ENCODE results near the gene TP53I3. TPM values are rescaled to one million over a fixed set of nuclear protein-coding genes. Genes with fewer than 3 reads are reported as not detected.

The TP53I3 gene
- total RNA-seq, 3 donors from 2014 or later, result 19.2 to 24.3 (median 19.6) TPM

- peak within 1 kb of the TSS; percentile 63 to 87 (median 81) for H3K4me3 ChIP-seq
- H3K4me1 ChIP-seq, result no peaks in the 10 kb centered on the region
- TF ChIP-seq, protein P1, sequence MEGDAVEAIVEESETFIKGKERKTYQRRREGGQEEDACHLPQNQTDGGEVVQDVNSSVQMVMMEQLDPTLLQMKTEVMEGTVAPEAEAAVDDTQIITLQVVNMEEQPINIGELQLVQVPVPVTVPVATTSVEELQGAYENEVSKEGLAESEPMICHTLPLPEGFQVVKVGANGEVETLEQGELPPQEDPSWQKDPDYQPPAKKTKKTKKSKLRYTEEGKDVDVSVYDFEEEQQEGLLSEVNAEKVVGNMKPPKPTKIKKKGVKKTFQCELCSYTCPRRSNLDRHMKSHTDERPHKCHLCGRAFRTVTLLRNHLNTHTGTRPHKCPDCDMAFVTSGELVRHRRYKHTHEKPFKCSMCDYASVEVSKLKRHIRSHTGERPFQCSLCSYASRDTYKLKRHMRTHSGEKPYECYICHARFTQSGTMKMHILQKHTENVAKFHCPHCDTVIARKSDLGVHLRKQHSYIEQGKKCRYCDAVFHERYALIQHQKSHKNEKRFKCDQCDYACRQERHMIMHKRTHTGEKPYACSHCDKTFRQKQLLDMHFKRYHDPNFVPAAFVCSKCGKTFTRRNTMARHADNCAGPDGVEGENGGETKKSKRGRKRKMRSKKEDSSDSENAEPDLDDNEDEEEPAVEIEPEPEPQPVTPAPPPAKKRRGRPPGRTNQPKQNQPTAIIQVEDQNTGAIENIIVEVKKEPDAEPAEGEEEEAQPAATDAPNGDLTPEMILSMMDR (IDR thresholded peaks at IDR 0.05), result no peak
- TF ChIP-seq POLR2AphosphoS5 (IDR thresholded peaks at IDR 0.05), result peak; percentile 52 to 80 (median 73)
- H3K36me3 ChIP-seq, result no peaks in the 10 kb centered on the region
- H3K27ac ChIP-seq, result peak within 1 kb of the TSS; percentile 96 to 97
- intact Hi-C loops (cut with DNase I; ENCODE audit: low total_unique reads), result no loop called here
- DNase-seq (ENCODE audit: low spot score in 2 of 2), result peak; percentile 81 to 87
- no peaks in the 10 kb centered on the region for H3K27me3 ChIP-seq
- no peaks in the 10 kb centered on the region for H3K9me3 ChIP-seq
Observed at GRCh38 chr2:24123195-24123921, 38.7 kb upstream of the TP53I3 start, which contains the start of the genes FAM228B and PFN4. Gene FAM228B (plus strand): TSS chr2:24123469. CDS start chr2:24124362, 893 bp downstream. Gene PFN4 (minus strand): TSS chr2:24123334. CDS start chr2:24122535, 799 bp downstream.

DNA sequence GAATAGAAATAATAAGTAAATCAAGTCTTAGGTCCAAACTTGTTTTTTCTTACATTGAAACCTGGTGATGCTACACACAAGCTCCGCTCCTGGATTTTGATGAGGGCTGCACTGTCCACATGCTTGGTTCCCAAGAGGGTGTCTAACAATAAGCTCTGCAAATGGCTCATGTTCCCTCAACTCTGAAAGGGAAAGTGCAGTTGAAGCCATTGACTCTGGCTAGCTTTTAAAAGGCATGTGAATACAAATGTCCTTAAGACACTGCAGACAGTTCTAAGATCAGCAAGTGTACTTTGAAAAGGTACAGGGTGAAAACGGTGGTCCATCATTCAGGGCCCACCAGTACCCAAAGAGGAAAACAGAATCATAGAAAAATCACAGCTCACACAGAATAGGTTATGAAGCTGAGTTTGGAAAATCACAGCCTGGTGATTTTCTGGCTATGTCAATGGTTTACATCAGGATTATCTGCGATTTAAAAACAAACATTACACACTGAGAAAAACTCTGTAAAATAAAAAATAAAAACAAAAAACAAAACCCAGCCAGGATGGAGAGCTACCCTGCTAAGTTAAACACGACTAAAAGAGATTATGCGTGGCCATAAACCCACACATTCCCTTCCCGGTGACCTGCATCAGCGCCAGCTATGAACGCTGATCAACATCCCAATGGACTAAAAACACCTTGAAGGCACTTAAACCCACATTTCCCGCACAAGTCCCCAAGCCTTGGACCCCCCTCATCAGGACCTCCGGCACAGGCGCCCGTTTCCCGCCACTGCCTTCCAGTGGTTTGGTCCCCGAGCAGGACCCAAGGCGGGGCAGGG, 37.9 kb upstream of the TP53I3 start:
- no peaks in the 10 kb centered on the region for H3K9me3 ChIP-seq
- no peaks in the 10 kb centered on the region for H3K27me3 ChIP-seq
- intact Hi-C loops (cut with DNase I; ENCODE audit: low total_unique reads), result no loop called here
- peak overlapping the region; percentile 96 to 97 for H3K27ac ChIP-seq
- TF ChIP-seq POLR2AphosphoS5 (IDR thresholded peaks at IDR 0.05), result no peak
- TF ChIP-seq POLR2A (IDR thresholded peaks at IDR 0.05), result no peak
- TF ChIP-seq, protein P1 (IDR thresholded peaks at IDR 0.05), result no peak
- DNase-seq (ENCODE audit: low spot score in 2 of 2), result no peak
- peak overlapping the region; percentile 63 to 87 (median 81) for H3K4me3 ChIP-seq
- H3K4me1 ChIP-seq, result no peaks in the 10 kb centered on the region
- H3K36me3 ChIP-seq, result no peaks in the 10 kb centered on the region

GRCh38 chr2:24121469-24121868, 36.8 kb upstream of the TP53I3 start:
- intact Hi-C loops (cut with DNase I; ENCODE audit: low total_unique reads), result no loop called here
- H3K27ac ChIP-seq, result no peak overlapping the region

DNA sequence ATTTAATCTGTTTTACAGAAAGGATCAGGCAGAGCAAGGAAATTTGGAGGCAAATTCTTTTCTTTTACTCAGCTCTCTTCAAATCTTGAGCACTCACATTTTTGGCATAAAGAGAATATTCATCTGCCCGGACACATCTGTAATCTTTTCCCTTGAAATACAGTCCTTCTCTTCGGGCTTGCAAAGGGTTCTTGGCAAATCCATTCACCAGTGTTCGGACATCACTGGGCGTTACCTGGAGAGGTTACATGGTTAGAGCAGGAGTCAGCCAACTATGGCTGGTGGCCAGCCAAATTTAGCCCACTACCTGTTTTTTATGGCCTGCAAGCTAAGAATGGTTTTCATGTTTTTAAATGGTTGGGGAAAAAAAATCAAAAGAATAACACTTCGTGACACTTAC, 36.4 kb upstream of the TP53I3 start:
- Histone ChIP-seq H3K9me3 (no peaks in the 10 kb centered on the region), H3K27me3 (no peaks in the 10 kb centered on the region), H3K27ac (no peak overlapping the region), H3K36me3 (no peaks in the 10 kb centered on the region), H3K4me1 (no peaks in the 10 kb centered on the region), H3K4me3 (no peak overlapping the region)
- DNase-seq (ENCODE audit: low spot score in 2 of 2), result no peak
- intact Hi-C loops (cut with DNase I; ENCODE audit: low total_unique reads), result no loop called here
- TF ChIP-seq POLR2AphosphoS5 (IDR thresholded peaks at IDR 0.05) (no peak), POLR2A (IDR thresholded peaks at IDR 0.05) (no peak)
- TF ChIP-seq, protein P1 (IDR thresholded peaks at IDR 0.05), result no peak

More at GRCh38 chr2:24121469-24121868, 36.8 kb upstream of the TP53I3 start:
- no peaks in the 10 kb centered on the region for H3K36me3 ChIP-seq
- H3K27me3 ChIP-seq, result no peaks in the 10 kb centered on the region
- no peaks in the 10 kb centered on the region for H3K9me3 ChIP-seq
- no peaks in the 10 kb centered on the region for H3K4me1 ChIP-seq
- DNase-seq (ENCODE audit: low spot score in 2 of 2), result no peak
- no peak overlapping the region for H3K4me3 ChIP-seq
- TF ChIP-seq, protein P1 (IDR thresholded peaks at IDR 0.05), result no peak
- TF ChIP-seq POLR2A (IDR thresholded peaks at IDR 0.05), result no peak
- TF ChIP-seq POLR2AphosphoS5 (IDR thresholded peaks at IDR 0.05), result no peak

DNA sequence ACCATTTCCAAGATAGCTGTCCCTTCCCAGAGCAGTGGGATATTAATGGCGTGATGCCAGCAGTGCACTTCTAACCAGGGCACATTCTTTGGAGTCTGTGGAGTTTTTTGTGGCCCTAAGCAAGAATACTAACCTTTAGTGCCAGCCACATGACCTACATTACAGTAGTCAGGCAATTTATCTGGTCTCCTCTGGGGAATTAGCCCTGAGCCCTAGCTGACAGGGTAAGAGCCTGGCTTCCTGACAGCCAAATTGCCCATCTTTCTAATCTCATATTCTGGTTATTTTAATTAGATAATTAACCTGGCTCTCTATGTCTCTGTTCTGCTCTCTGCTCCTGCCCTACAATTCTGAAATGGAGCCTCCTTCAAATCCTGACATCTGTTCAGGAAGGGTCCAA, 33.3 kb upstream of the TP53I3 start:
- DNase-seq (ENCODE audit: low spot score in 2 of 2), result no peak
- Histone ChIP-seq H3K4me1 (no peaks in the 10 kb centered on the region), H3K4me3 (no peak overlapping the region), H3K36me3 (no peaks in the 10 kb centered on the region), H3K27me3 (no peaks in the 10 kb centered on the region), H3K9me3 (peaks cover 0 to 6% of the 10 kb centered on the region in 2 donors), H3K27ac (no peak overlapping the region)
- intact Hi-C loops (cut with DNase I; ENCODE audit: low total_unique reads), result no loop called here
- TF ChIP-seq, protein P1 (IDR thresholded peaks at IDR 0.05), result no peak
- no peak for TF ChIP-seq POLR2AphosphoS5 (IDR thresholded peaks at IDR 0.05)
- no peak for TF ChIP-seq POLR2A (IDR thresholded peaks at IDR 0.05)

Measured in breast epithelium (tissue), 4 donors.